ENCODE results near the gene NRP1.

Gene NRP1

GRCh38 chr10:33365871-33366411, 31.5 kb upstream of the NRP1 start:
- H3K27me3 ChIP-seq (replicated peaks; ENCODE audit: control insufficient read depth, insufficient read depth, low read length), result no peaks in the 10 kb centered on the region
- H3K4me3 ChIP-seq (replicated peaks; ENCODE audit: low read depth, low read length), result no peak overlapping the region

GRCh38 chr10:33365301-33365700, 30.8 kb upstream of the NRP1 start:
- Histone ChIP-seq H3K36me3 (ENCODE audit: control insufficient read depth, insufficient read depth, low read length) (no peaks in the 10 kb centered on the region), H3K4me3 (replicated peaks; ENCODE audit: low read depth, low read length) (no peak overlapping the region), H3K27me3 (replicated peaks; ENCODE audit: control insufficient read depth, insufficient read depth, low read length) (no peaks in the 10 kb centered on the region)
- TF ChIP-seq CTCF (IDR thresholded peaks at IDR 0.05; ENCODE audit: insufficient read depth, low read length, poor library complexity, severe bottlenecking), result no peak
- no peak for DNase-seq (ENCODE audit: extremely low read depth, insufficient read length)

More at GRCh38 chr10:33365871-33366411, 31.5 kb upstream of the NRP1 start:
- H3K36me3 ChIP-seq (ENCODE audit: control insufficient read depth, insufficient read depth, low read length), result no peaks in the 10 kb centered on the region
- DNase-seq (ENCODE audit: extremely low read depth, insufficient read length), result no peak
- no peak for TF ChIP-seq CTCF (IDR thresholded peaks at IDR 0.05; ENCODE audit: insufficient read depth, low read length, poor library complexity, severe bottlenecking)

DNA sequence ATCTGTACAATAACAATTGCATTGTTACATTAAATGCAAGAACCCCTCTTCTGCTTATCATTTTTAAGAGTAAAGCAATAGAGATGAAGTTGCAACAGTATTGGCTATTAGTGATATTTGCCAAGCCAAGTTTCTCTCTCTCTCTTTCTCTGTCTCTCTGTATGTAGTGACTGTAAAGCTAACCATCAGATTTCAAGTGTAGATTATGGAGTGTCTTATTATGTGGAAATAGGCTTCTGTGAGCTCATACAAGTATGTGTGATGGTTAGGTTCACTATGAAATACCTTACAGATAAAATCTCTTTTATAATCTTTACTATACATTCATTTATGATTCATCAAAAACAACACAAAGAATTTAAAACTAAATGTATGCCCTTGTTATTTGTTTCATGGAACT, 28.6 kb upstream of the NRP1 start:
- Histone ChIP-seq H3K36me3 (ENCODE audit: control insufficient read depth, insufficient read depth, low read length) (no peaks in the 10 kb centered on the region), H3K27me3 (replicated peaks; ENCODE audit: control insufficient read depth, insufficient read depth, low read length) (no peaks in the 10 kb centered on the region), H3K4me3 (replicated peaks; ENCODE audit: low read depth, low read length) (no peak overlapping the region)
- DNase-seq (ENCODE audit: extremely low read depth, insufficient read length), result no peak
- no peak for TF ChIP-seq CTCF (IDR thresholded peaks at IDR 0.05; ENCODE audit: insufficient read depth, low read length, poor library complexity, severe bottlenecking)

- Histone ChIP-seq H3K27me3 (replicated peaks; ENCODE audit: control insufficient read depth, insufficient read depth, low read length) (no peaks in the 10 kb centered on the region), H3K4me3 (replicated peaks; ENCODE audit: low read depth, low read length) (no peak overlapping the region), H3K36me3 (ENCODE audit: control insufficient read depth, insufficient read depth, low read length) (no peaks in the 10 kb centered on the region)
- no peak for TF ChIP-seq CTCF (IDR thresholded peaks at IDR 0.05; ENCODE audit: insufficient read depth, low read length, poor library complexity, severe bottlenecking)
- DNase-seq (ENCODE audit: extremely low read depth, insufficient read length), result no peak
Observed at GRCh38 chr10:33358016-33358415, 23.5 kb upstream of the NRP1 start.

DNA sequence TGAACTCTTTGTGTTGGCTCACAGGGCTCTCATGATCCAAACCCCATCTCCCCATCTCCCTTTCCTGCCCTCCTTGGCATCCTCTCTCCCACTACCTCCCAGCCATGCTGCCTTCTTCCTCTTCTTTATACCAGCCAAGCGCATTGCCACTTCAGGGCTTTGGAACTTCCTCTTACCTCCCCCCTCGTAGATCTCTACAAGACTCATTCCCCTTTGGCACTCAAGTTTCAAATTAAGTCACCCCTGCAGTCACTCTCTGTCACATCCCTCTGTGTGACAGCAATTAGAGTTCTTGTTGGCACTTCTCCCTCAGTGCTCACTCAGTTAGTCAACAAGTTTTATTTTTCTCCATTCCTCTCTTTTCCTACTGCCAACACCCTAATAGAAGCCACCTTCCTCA, 20.8 kb upstream of the NRP1 start:
- Histone ChIP-seq H3K4me3 (replicated peaks; ENCODE audit: low read depth, low read length) (no peak overlapping the region), H3K36me3 (ENCODE audit: control insufficient read depth, insufficient read depth, low read length) (no peaks in the 10 kb centered on the region), H3K27me3 (replicated peaks; ENCODE audit: control insufficient read depth, insufficient read depth, low read length) (no peaks in the 10 kb centered on the region)
- DNase-seq (ENCODE audit: extremely low read depth, insufficient read length), result no peak
- TF ChIP-seq CTCF (IDR thresholded peaks at IDR 0.05; ENCODE audit: insufficient read depth, low read length, poor library complexity, severe bottlenecking), result no peak

DNA sequence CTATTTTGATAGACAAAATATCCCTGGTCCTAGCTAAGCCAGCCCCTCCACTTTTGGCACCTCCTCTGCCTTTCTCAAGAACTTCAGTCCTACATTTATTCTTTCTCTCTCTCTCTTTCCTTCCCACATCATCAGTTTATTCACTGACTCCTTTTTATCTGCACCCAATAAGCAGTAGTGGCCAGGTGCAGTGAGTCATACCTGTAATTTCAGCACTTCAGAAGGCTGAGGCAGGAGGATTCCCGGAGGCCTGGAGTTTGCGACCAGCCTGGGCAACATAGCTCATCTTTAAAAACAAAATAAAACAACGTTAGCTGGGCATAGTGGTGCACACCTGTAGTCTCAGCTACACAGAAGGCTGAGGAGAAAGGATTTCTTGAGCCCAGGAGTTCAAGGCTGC, 19.4 kb upstream of the NRP1 start:
- DNase-seq (ENCODE audit: extremely low read depth, insufficient read length), result no peak
- no peaks in the 10 kb centered on the region for H3K27me3 ChIP-seq (replicated peaks; ENCODE audit: control insufficient read depth, insufficient read depth, low read length)
- TF ChIP-seq CTCF (IDR thresholded peaks at IDR 0.05; ENCODE audit: insufficient read depth, low read length, poor library complexity, severe bottlenecking), result no peak
- no peaks in the 10 kb centered on the region for H3K36me3 ChIP-seq (ENCODE audit: control insufficient read depth, insufficient read depth, low read length)
- no peak overlapping the region for H3K4me3 ChIP-seq (replicated peaks; ENCODE audit: low read depth, low read length)

All from GM06990 (cell line).